NCI-H146 (cell line): ENCODE data around the gene LEP.
"Not testable (repeated sequence)": the region's sequence is repeated elsewhere in the genome, so short reads cannot be mapped to it uniquely, and the experiment has no call there.

Experiments
- DNase-seq: peaks from one replicate; lab custom pipeline; 2025; lab: John Stamatoyannopoulos, UW

LEP gene

DNA sequence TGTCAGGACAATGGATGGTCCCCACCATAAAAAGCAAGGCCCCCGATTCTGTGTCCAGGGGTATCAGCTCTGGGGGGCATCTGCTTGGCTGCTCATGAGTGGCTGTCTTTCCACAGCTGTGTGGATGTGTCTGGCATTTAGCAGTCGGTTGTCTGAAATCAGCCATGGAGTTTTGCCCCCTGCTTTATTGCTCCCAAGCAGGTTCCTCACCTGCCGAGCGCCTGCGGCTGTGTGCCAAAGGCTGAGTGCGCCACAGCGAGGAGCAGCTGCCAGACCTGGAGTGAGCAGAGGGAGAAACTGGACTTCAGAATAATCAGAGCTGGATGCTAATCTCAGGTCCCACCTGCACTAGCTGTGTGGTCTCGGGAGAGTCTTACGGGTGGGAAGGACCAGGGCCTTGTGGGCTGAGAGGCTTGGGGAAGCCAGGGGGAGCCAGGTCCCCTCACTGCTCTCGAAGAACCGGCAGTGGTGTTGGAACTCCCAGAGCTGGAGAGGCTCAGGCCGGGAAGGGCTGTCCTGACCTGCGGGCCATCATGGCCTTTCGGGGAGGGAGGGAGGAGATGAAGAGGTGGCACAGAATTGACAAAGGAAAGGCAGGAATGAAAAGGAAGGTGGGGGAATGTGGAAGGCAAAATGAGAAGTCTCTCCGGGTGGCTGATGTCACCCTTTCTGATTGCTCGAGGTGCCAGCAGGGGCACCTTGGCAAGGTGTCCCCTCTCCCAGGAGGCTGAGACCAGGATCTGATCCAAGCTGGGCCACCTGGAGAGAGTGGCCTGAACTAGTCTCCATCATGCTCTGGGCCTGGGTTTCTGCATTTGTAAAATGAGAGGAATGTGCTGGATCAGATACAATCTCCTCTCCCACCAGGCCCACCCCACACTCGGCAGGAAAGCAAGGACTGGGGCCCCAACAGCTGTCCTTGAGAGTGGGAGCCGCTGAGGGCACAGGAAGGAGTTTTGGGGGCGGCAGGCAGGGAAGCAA, 30.2 kb upstream of the LEP start:
- peak; percentile 62 for DNase-seq

DNA sequence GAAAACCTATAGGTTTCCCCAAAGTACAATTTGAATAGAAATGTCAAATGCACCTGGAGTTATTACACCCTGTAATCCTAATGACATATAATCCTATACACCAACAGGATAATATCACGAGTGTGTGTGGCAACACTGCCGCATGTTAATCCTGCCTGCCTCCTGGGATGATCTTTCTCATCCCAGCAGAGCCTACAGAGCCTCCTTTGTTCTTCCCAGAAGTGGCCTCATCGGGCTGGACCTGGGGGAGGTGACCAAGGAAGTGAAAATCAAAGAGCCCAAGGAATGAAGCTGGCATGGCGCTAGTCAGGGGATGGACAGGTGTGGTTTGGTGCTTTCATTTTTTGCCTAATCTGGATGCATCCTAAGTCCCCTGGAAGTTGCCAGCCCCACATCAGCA, 29.5 kb upstream of the LEP start:
- no peak for DNase-seq

DNA sequence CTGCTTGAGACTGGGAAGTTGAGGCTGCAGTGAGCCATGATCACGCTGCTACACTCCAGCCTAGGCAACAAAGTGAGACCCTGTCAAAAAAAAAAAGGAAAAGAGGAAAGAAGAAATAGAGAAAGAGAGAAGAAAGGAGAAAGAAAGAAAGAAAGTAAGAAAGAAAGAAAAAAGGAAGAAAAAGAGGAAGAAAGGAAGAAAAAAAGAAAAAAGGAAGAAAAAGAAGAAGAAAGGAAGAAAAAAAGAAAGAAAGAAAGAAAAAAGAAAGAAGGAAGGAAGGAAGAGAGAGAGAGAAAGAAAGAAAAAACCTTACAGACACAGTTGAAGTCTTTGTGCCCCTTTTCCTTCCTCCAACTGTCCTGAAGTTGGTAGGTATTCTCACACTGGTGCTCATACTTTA, 26.6 kb upstream of the LEP start:
- no peak for DNase-seq

DNA sequence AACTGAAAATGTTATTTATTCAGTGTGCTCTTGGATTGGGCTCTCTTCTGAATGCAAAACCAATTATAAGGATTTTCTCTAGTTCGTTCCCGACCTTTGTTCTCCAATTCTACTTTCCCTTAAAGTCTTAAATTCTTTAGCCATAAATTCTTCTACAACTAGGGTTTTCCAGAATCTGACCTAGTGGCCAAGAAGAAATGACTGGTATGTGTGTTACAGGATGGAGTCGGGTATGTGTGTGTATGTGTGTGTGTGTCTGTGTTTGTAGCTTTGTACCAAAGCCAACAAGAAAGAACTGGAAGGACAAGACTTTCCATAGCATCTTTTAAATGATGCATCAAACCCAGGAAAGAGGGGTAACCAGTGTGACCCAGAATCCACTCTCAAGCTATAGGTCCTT, 25.8 kb upstream of the LEP start:
- no peak for DNase-seq

DNA sequence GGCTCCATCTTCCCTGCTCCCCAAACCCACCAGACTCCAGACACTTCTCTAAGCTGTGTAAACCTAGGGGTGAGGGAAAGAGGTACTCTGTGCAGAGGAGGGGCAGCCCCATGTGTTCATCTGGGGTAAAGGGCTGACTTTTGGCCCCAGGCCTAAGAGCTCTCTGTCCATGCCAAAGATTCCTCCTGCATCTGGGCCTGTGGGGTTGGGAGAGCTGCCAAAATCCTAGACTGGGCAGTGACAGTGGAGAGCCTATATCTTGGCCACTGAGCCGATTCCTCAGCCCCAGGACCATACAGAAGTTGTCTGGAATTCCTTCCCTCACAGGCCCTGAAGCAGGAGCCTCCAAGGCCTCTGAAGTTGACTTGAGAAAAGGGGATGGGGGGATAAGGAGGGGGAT, 25.3 kb upstream of the LEP start:
- DNase-seq, result no peak

DNA sequence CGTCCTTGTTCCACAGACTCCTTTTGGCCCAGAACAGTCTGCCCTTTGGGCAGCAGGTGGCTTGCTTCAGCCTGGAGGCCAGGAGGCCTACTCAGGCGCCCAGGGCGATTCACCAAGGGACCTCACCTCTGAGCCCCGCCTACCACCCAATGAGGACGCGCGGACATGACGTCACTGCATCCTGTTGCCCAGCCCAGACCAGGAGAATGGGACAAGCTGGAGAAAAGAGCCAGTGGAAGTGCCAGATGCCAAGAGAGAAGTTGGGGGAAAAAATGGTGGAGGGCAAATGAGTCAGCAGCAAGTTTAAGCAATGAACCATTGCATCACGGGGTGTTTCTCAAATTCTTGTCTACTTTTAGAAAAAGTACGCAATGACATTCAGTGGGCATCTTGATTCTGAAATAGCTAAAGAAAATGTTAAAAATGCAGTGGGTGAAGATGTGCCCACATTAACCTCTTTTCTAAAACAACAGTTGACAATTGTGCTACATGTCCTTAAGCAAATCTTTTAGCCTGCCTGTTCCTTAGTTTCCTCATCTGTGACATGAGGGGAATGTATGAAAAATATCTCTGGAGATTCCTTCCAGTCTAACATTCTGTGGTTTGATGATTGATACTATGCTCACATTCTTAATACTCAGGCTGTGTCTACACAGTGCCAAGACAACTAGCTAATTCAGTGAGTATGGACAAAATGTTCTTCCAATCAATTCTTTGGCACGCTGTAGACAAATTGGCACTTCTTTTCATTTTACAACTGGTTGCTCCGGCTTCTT, 23.9 kb upstream of the LEP start:
- no peak for DNase-seq

DNA sequence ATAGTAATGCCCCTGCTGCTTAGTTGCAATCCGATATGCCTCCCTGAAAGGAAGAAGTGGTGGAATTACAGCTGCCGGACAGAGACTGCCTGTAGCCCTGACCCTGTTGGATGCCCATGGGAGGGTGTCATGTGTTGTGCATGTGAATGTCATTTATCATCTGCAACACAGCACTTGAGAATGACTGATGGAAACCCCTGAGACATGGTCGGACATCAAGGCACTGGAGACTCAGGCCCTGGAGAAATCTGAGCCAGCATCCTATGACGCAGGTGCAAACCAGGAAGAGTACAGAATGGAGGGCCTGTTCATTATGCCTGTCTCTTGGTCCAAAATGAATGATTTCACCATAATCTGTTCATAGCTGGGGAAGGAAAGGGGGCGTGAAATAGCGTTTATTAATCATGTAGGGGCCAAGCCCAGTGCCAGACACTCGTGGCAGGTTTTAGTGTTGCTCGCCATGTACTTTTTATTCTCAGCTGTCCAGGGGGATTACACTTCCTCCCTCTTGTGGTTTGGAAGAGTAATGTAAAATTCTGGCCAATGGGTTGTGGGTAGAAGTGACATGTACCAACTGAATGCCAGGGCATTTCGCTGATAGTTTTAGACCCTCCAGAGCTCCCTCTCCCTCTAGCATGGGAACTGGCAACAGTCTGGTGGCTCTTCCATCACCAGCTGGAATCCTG, 23.0 kb upstream of the LEP start:
- no peak for DNase-seq

DNA sequence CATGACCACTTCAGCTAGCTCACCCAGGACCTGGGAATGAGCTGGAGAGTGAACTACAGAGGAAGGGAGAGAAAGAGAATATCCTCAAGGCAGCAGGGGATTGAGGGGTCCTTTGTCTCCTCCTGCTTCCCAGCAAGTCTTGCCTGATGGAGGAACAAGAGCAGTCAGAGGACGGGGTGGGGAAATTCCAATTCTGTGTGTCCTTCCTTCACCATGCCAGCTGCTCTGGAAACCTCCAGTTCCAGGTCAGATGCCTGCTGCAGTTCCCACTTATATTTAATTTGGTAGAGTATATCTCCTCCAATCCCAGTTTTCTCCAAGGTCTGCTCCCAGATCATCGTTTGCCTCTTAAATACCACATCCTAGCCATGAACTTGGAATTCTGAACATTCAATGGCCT, 21.4 kb upstream of the LEP start:
- no peak for DNase-seq

DNA sequence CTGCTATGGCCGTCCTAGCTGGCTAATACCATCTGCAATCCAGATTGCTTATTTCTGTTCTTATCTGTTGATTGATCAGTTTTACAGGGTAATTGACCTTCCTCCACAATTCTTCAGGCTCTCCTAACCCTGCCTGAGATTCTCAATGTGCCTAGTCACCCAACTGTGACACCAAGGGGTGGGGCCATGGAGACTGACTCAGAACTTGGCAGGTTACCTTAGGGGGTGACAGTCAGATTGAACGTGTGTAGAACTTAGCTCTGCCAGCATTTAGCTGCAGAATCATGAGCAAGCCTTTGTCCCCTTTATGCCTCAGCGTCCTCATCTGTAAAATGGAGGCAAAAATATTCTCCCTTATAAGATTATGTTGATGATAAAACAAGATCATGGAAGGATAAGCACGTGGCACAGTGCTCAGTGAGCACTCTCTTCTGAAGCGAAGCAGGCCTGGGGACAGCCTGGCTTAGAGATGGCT, 19.1 kb upstream of the LEP start:
- DNase-seq, result no peak

DNA sequence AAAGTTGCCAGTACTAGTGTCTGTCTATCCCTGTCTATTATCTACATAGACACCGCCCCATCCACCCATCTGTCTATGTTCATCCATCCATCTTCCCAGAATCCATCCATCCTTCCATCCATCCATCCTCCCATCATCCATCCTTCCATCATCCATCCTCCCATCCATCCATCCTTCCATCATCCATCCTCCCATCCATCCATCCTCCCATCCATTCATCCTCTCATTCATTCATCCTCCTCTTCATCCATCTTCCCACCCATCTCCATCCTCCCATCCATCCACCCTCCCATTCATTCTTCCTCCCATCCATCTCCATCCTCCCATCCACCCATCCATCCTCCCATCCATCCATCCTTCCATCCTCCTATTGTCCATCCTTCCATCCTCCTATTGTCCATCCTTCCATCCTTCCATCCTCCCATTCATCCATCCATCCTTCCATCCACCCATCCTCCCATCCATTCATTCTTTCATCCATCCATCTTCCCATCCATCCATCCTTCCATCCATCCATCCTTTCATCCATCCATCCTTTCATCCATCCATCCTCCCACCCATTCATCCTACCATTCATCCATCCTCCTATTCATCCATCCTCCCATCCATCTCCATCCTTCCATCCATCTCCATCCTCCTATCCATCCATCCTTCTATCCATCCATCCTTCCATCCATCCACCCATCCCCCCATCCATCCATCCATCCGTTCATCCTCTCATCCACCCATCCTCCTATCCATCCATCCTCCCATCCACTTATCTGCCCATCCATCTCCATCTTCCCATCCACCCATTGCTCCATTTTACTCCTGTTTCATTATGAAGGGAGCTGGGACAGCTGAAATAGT, 14.7 kb upstream of the LEP start:
- DNase-seq, result no peak

DNA sequence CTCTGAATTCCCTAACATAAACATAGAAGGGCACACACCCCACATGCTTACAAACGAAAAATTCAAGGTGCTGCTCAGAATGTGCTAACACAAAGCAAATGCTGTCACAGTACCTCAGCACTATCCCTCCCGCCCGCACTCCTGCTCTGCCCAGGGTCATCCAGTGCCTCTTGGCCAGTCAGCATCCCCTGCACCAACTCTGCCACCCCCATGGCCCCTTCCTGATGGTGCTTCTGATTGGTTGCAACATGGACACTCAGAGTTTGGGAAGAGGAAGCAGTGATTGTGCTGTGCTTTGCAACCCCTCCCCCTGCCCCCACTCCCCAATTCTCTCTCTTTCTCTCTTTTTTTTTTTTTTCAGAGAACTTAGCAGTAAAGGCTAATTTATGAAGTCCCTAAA, 13.8 kb upstream of the LEP start:
- no peak for DNase-seq

DNA sequence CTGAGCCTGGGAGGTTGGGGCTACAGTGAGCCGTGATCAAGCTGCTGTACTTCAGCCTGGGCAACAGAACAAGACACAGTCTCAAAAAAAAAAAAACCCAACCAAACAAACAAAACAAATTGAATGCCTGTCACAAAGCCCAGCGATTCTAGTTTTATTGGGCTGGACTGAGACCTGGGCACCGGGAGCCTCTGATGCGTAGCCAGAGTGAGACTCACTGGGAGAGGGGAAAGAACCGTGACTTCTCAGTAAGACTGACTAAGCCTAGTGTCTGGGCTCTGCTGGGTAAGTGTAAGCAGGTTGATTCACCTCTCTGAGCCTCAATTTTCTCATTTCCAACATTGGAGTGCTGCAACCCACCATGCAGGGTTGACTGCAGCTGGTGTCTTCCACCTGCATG, 10.1 kb upstream of the LEP start:
- no peak for DNase-seq

DNA sequence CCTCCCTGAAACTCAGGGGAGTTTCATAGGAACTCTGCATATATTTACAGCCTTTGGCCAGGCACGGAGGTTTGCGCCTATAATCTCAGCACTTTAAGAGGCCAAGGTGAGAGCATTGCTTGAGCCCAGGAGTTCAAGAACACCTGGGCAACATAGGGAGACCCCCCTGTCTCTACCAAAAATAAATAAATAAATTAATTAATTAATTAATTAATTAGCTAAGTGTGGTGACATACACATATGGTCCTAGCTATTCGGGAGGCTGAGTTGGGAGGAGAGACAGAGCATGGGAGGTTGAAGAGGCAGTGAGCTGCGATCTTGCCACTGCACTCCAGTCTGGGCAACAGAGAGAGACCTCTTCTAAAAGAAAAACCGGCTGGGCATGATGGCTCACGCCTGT, 9.4 kb upstream of the LEP start:
- DNase-seq, result no peak

DNA sequence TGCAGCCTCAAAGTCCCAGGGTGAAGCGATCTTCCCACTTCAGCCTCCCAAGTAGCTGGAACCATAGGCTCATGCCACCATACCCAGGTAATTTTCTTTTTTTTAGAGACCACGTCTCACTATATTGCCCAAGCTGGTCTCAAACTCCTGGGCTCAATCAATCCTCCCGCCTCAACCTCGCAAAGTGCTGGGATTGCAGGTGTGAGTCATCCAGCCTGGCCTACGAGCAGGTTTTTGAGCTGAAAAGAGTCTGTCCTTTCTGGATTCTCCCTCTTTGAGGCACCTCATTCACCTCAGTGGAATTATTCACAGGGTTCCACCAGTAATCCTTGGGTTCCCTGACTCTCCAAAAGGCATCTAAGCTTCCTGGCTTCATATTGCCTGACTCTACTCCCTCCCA, 7.6 kb upstream of the LEP start:
- no peak for DNase-seq

DNA sequence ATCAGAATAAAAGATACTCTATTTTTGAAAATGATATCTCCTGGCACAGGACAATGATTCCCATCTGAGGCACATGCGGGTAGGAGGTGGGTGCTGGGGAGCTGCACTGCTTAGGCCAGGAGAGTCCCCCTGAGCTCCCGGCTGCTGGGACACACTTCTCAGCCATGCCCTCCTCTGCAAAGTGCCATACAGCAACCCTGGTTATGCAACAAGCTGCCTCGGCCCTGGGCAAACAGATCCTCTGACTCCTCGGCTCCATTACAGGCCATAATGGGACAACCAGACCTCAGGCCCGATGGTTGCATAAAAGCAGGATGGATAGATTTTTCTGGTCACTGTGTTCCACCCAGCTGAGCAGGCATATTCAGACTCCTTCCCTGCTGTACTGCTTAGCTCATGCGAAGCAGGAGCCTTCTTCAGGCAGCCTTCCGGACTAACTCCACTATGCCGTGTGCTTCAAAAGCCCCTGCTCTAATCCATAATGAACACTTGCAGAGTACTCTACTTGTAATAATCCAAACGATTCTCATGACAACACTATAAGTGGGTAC, 6.5 kb upstream of the LEP start:
- DNase-seq, result no peak

DNA sequence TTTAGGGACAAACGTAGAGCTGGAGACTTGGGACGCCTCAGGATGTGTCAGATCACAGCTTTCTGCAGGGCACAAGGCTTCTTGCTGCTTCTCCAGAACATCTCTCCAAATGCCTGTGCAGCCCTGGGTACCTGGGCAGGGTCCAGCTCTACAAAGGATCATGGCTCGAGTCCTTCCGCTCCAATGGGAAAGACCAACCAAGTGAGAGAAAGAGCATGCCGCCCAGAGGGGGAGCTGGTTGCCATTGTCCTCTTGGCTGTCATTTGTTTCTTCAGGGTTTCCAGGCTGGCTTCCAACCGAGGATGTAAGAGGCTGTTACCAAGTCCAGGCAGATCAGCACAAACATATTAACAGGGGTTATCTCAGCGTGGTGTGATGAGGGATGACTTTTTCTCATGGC, 5.6 kb upstream of the LEP start:
- DNase-seq, result peak; percentile 78

DNA sequence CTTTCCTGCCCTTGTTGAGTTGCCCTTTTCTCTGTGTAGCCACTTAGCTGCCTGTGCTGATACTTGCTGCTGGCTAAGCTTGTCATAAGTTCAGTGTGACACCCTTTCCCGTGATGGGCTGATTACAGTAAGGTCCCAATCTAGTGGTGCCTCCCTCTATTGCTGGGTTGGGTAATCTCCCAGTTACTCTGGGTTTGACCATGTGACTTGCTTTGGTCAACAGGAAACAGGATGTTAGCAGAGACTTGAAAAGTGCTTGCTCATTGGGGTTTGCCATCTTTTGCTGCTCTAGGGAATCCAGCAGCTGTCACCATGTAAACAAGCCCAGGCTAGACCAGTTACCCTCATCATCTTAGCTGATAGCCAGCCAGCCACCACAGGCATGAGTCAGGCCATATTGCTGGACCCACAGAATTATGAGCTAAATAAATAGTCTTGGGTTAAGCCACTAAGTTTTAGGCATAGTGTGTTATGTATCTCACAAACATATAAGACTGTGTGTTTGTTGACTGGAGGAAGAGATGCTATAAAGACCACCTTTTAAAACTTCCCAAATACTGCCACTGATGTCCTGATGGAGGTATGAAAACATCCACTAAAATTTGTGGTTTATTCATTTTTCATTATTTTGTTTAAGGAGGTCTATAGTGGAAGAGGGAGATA, 4.0 kb upstream of the LEP start:
- DNase-seq, result peak; percentile 59

DNA sequence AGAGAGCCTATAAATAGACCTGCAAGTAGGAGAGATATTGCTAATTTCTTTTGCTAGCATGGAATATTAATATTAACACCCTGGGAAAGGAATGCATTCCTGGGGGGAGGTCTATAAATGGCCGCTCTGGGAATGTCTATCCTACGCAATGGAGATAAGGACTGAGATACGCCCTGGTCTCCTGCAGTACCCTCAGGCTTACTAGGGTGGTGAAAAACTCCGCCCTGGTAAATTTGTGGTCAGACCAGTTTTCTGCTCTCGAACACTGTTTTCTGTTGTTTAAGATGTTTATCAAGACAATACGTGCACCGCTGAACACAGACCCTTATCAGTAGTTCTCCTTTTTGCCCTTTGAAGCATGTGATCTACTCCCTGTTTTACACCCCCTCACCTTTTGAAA, 1.9 kb upstream of the LEP start:
- DNase-seq, result not testable (repeated sequence)

DNA sequence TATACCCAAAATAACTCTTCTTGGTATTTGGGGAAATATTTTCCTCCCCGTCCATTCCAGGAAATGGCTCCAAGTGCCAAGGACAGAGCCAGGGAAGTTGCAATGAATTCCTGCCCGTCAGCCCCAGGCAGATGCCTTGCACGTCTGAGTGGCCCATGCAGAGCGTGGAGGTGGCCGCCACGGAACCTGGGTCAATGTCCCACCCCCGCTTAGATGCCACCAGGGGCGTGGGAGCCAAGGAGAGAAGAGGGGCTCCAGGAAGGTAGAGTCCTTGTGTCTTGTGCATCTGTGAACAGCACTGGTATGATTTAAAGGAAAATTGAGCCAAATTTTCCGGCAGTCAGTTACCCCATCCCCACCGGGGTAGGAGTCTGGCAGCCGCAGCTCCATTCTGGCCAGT, 1.6 kb downstream of the LEP start:
- DNase-seq, result no peak

DNA sequence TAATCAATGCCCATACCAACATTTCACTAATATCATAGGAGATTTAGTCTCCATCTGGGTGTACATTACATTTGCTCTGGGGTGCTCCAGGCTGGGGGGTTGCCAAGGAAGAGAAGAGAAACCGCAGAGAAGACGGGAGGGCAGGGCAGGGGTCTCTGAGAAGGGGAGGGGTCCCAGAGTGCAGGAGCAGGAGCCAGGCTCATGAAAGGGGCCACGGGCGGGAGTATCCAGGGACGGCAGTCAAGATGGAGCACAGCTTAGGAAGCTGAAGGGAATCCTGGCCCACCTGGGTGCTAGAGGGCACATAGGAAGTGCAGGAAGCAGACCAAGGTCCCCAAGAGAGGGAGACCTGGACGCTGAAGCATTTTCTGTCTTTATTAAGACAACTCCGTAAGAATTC, 2.2 kb downstream of the LEP start:
- DNase-seq, result no peak

DNA sequence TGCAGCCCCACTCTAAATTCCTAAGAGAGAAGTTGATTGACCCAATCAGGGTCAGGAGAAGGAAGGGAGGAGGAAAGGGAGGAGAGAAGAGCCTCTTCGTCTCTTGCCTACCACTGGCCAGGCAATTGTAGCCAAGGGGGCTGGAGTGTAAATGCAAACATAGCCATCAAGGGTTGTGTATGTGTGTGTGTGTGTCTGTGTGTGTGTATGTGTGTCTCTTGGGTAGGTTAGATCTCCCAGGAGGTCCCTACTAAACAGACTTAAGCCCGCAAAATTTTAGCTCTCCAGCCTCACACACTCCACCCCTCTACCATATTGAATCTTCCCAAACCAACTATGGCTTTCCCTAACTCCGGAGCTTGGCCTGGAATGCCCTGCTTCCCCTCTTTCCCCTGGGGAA, 3.8 kb downstream of the LEP start:
- DNase-seq, result no peak
